ENCODE measurements around the gene ELF4.
A peak's percentile ranks its signal among the peaks of the same experiment; 100 is the strongest.
"Not testable (repeated sequence)": the region's sequence is repeated elsewhere in the genome, so short reads cannot be mapped to it uniquely, and the experiment has no call there.

The ELF4 gene

GRCh38 chrX:130120746-130121504 lies 10.6 kb upstream of the ELF4 start:
- TF ChIP-seq ZNF274 (IDR thresholded peaks at IDR 0.05; ENCODE audit: low read depth, low read length) = no peak
- peak overlapping the region; percentile 14; the same call in 1 of the 2 replicates for H3K4me3 ChIP-seq (ENCODE audit: low read length)

DNA sequence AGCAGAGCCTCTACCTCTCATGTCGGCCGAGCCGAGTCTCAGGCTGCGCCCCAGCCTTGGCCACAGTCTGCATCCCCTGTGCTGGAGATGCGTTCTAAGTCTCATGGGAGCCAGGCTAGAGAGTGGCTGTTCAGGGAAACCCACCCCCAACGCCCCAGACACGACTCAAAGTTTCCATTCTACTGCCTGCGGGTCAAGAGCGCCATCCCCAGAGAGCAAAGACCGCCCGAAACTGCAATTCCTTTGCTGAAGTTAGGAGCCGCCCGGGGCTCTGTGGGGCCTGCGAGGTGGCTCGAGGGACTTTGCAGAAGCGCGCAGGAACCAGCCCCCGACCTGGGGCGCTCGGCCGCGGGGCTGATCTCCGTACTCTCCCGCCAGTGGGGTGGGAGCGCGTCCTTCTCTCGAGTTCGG lies 10.0 kb upstream of the ELF4 start:
- peak overlapping the region; percentile 14; the same call in 1 of the 2 replicates for H3K4me3 ChIP-seq (ENCODE audit: low read length)

DNA sequence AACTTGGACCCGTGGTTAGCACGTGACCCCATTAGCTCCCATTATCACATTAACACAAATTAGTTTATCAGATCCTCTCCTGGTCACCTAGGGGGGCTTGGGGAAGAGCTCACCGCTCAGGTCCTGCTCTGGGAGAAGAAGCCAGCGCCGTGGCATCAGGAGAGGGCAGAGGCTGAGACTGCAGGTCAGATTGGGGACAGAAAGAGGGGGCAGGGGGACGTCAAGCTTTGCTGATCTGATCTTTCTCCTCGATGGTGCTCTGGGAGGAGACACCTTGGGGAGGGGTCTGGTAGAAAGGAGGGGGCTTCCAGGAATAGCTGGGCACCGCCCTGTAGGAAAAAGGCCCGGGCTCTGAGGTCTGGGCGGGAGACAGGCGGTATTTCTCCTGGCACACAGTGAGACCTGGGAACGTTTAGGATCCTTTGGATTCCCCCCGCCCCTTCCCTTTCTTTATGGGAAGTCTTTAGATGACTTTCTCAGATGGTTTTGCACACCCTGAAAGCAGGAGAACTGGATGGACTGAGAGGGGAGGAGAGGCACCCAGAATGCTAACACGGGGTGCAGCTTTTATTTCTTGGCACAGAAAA lies 9.1 kb upstream of the ELF4 start:
- TF ChIP-seq ZNF274 (IDR thresholded peaks at IDR 0.05; ENCODE audit: low read depth, low read length) = no peak
- H3K4me3 ChIP-seq (ENCODE audit: low read length) = no peak overlapping the region

More for the DNA sequence above, 10.0 kb upstream of the ELF4 start:
- no peak for TF ChIP-seq ZNF274 (IDR thresholded peaks at IDR 0.05; ENCODE audit: low read depth, low read length)

DNA sequence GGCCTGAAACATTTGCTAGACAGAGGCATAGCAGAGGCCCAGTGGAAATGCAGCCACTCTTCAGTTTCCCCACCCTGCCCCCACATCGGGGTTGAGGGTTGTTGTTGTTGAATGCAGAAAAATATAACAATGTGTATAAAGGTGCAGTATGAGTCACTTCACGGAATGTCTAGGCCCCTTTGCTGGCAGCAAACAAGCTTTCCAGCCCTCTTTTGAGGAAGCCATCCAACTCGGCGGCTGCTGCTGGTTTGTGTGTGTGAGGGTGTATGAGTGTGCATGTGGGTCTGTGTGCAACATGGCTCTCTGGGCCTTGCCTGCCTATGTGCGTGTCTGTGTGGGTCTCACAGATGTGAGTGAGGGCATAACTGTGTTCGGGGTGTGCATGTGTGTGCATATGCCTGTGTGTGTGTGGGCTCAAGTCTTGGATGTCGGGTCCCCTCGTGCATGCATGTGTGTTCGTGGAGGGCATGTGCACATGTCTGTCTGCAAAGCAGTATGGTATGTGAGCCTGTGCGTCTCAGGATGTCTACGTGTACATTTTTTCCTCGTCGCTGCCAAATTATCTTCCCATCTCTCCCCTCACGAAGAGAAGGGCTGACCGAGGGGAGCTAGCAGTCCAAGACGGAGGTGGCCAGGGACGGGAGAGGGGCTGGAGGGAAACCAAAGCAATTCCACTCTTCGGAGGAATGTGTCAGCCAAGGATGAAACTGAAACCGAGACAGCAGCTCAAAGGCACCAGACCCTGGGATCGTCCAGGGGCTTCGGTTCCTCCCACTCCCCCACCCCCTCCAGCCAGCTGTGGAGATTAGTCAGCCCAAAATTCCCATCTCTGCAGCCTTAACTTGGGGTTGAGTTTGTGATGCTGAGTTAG lies 8.4 kb upstream of the ELF4 start:
- H3K4me3 ChIP-seq (ENCODE audit: low read length) = no peak overlapping the region
- no peak for TF ChIP-seq ZNF274 (IDR thresholded peaks at IDR 0.05; ENCODE audit: low read depth, low read length)

- no peak overlapping the region for H3K4me3 ChIP-seq (ENCODE audit: low read length)
- no peak for TF ChIP-seq ZNF274 (IDR thresholded peaks at IDR 0.05; ENCODE audit: low read depth, low read length)
These were observed 6.9 kb upstream of the ELF4 start for GRCh38 chrX:130117166-130117565.

DNA sequence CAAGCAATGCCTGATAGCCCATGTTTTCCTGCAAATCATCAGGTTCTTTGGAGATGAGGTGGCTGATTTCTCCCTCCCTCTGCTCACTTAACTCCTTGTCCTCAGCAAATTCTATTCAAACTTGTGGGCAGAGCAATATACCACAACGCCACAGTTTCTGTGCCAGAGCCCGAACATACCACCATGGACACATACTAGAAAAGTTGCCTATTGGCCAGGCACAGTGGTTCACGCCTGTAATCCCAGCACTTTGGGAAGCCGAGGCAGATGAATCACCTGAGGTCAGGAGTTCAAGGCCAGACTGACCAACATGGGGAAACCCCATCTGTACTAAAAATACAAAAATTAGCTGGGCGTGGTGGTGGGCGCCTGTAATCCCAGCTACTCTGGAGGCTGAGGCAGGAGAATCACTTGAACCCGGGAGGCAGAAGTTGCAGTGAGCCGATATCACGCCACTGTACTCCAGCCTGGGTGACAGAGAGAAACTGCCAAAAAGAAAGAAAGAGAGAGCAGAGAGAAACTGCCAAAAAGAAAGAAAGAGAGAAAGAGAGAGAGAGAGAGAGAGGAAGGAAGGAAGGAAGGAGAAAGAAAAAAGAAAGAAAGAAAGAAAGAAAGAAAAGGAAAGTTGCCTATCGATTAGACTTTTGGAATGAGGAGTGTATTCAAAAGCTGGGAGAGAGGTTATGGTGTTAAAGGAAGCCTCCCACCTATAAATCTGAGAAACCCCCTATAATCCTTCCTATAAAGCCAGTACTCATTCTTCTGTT lies 5.0 kb upstream of the ELF4 start:
- not testable (repeated sequence) for H3K4me3 ChIP-seq (ENCODE audit: low read length)

DNA sequence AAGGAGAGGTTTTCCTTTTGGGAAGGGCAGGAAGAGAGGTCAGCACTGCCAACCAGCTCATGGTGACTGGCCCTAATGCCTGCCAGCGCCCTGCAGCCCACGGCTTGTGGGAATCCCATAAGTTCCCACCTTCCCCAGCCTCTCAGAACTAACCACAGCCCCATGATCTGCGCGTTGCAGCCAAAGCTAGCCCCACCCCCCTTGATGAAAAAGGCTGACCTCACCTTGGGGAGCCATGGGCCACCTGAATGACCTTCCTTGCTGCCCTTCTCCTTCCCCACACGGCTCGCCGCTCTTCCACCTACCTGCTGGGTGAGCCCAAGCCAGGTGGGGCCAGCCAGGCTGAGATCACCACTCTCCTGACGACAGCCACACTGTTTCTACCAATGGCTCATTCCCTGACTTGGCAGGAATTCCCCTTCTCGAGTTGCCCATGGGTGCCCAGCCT lies 3.9 kb upstream of the ELF4 start:
- no peak overlapping the region for H3K4me3 ChIP-seq (ENCODE audit: low read length)
- TF ChIP-seq ZNF274 (IDR thresholded peaks at IDR 0.05; ENCODE audit: low read depth, low read length) = no peak

GRCh38 chrX:130111220-130112154 lies 1.2 kb upstream of the ELF4 start:
- peak overlapping the region; percentile 14; the same call in 1 of the 2 replicates for H3K4me3 ChIP-seq (ENCODE audit: low read length)
- TF ChIP-seq ZNF274 (IDR thresholded peaks at IDR 0.05; ENCODE audit: low read depth, low read length) = no peak

DNA sequence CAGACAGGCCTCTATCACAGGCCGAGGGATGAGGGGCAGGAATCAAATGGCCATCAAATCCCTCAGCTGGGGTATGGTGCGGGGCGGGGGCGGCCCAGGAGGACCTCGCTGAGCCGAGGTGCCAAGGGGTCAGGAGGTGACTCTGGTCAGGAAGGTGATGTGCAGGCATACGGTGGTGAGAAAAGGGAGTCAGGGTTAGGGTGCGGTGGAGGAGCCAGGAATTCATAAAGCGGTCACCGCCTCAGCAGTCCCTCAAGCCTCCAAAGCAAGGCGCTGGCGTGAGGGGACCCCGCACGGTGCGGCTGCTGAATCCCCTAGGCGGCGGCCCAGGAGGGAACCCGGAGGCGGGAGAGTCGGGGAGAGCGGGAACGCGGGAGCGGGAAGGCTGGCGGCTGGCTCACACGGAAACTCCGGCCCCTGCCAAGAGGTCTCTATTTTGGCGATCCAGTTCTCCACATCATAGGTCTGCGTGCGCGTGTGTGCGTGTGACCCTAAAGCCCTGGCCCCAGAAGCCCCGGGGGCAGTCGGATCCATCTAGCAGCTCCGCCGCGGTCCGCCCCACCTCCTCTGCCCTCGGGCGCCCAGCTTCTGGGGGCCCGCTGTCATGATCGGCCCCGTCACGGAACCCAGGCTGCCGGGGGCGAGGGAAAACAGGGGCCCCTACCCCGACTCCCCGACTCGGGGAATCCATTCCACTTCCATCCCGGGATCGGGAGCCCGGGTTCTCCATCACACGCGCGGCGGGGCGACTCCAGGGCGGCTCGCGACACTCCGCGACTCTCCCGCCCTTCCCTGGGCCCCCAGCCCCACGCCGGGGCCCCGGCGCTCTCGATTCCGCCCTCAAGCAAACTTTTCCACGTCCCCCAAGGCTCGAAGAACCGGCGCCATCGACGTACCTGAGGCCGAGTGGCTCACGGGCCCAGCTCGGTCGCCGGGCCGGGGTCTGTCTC lies 593 bp downstream of the ELF4 start:
- peak overlapping the region; percentile 81; the same call in 1 of the 2 replicates for H3K4me3 ChIP-seq (ENCODE audit: low read length)
- no peak for TF ChIP-seq ZNF274 (IDR thresholded peaks at IDR 0.05; ENCODE audit: low read depth, low read length)

DNA sequence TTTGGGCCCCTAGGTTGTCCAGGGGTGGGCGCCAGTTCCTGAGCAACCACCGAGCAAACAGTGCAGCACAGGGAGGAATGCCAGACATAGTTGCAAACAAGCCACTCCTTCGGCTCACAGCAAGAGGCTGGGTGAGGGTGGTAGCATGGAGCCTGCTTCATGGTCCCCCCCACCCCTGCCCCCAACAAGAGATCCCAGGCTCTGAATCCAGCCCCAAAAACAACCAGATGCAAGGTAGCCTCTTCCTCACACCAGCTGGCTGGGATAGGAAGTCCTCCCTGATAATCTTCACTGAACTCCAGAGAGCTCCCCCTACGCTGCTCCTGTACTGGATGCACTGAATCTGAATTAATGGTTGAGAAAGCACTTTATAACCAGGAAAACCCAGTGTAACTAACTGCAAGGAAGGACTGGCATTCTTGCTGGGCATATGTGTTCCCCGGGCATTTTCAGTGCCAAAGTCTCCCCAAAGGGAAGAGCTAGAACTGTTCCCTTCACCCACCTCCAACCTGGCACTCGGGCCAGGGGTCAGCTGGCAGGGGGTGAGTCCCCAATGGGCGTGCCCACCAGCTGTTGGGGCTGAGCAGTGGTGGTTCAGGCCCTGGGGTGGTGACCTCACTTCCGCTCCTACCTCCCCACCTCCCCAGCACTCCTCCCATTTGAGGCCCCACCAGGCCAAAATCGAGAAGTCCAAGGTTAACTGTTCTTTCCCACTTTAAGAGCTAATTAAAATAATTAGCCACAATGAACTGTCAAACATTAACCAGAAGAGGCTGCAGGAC lies 1.5 kb downstream of the ELF4 start:
- no peak for TF ChIP-seq ZNF274 (IDR thresholded peaks at IDR 0.05; ENCODE audit: low read depth, low read length)

GRCh38 chrX:130106071-130106470 lies 4.2 kb downstream of the ELF4 start:
- H3K4me3 ChIP-seq (ENCODE audit: low read length) = no peak overlapping the region
- TF ChIP-seq ZNF274 (IDR thresholded peaks at IDR 0.05; ENCODE audit: low read depth, low read length) = no peak

More for the DNA sequence above, 1.5 kb downstream of the ELF4 start:
- peak overlapping the region; percentile 81; the same call in 1 of the 2 replicates for H3K4me3 ChIP-seq (ENCODE audit: low read length)

All from GM08714 (cell line).